ENCODE results near the gene MOK. TPM values are rescaled to one million over a fixed set of nuclear protein-coding genes. Genes with fewer than 3 reads are reported as not detected.
A peak's percentile ranks its signal among the peaks of the same experiment; 100 is the strongest.

Gene MOK
- total RNA-seq, 1 experiment from 2014 or later, result 2.0 TPM

GRCh38 chr14:102235275-102235897 lies 69.6 kb downstream of the MOK start (continued):
- TF ChIP-seq USF2 (CRISPR knock-in tag; IDR thresholded peaks at IDR 0.05), result peak; percentile 20; the same call in 1 of the 2 replicates
- no peak for TF ChIP-seq NFE2L1 (CRISPR knock-in tag; IDR thresholded peaks at IDR 0.05)
- TF ChIP-seq, protein P1, sequence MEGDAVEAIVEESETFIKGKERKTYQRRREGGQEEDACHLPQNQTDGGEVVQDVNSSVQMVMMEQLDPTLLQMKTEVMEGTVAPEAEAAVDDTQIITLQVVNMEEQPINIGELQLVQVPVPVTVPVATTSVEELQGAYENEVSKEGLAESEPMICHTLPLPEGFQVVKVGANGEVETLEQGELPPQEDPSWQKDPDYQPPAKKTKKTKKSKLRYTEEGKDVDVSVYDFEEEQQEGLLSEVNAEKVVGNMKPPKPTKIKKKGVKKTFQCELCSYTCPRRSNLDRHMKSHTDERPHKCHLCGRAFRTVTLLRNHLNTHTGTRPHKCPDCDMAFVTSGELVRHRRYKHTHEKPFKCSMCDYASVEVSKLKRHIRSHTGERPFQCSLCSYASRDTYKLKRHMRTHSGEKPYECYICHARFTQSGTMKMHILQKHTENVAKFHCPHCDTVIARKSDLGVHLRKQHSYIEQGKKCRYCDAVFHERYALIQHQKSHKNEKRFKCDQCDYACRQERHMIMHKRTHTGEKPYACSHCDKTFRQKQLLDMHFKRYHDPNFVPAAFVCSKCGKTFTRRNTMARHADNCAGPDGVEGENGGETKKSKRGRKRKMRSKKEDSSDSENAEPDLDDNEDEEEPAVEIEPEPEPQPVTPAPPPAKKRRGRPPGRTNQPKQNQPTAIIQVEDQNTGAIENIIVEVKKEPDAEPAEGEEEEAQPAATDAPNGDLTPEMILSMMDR (IDR thresholded peaks at IDR 0.05), result peak; percentile 80
- no peak for TF ChIP-seq NR1H2 (CRISPR knock-in tag; IDR thresholded peaks at IDR 0.05)

- no peaks in the 10 kb centered on the region for H3K4me1 Mint-ChIP-seq
- H3K36me3 Mint-ChIP-seq, result no peaks in the 10 kb centered on the region
- H3K4me3 Mint-ChIP-seq, result no peak overlapping the region
- ATAC-seq (peak; percentile 14), DNase-seq (ENCODE audit: low spot score) (no peak)
- ChIA-PET CTCF (interaction anchor here (3.7 kb wide), 1 partner anchor 79 kb away, joined by 18 read pairs; no protein-coding TSS in a partner anchor), POLR2A (no interaction called here)
- no peaks in the 10 kb centered on the region for H3K9me3 Mint-ChIP-seq
- TF ChIP-seq GABPB1 (CRISPR knock-in tag; IDR thresholded peaks at IDR 0.05) (no peak), SOX15 (CRISPR knock-in tag; IDR thresholded peaks at IDR 0.05) (no peak), ZNF138 (CRISPR knock-in tag; conservative IDR thresholded peaks at IDR 0.05) (no peak), NR1H2 (CRISPR knock-in tag; IDR thresholded peaks at IDR 0.05) (no peak), ZNF317 (CRISPR knock-in tag; IDR thresholded peaks at IDR 0.05; ENCODE audit: borderline replicate concordance, low read depth) (no peak), USF2 (CRISPR knock-in tag; IDR thresholded peaks at IDR 0.05) (no peak), TP53 (CRISPR knock-in tag; IDR thresholded peaks at IDR 0.05) (no peak), KAT7 (CRISPR knock-in tag; IDR thresholded peaks at IDR 0.05; ENCODE audit: borderline replicate concordance) (no peak), ZNF425 (CRISPR knock-in tag; conservative IDR thresholded peaks at IDR 0.05) (no peak), SP1 (CRISPR knock-in tag; conservative IDR thresholded peaks at IDR 0.05) (no peak), JAZF1 (CRISPR knock-in tag; IDR thresholded peaks at IDR 0.05) (no peak)
- TF ChIP-seq, protein P2, sequence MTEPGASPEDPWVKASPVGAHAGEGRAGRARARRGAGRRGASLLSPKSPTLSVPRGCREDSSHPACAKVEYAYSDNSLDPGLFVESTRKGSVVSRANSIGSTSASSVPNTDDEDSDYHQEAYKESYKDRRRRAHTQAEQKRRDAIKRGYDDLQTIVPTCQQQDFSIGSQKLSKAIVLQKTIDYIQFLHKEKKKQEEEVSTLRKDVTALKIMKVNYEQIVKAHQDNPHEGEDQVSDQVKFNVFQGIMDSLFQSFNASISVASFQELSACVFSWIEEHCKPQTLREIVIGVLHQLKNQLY (CRISPR knock-in tag; IDR thresholded peaks at IDR 0.05), result no peak
- TF ChIP-seq, protein P3, sequence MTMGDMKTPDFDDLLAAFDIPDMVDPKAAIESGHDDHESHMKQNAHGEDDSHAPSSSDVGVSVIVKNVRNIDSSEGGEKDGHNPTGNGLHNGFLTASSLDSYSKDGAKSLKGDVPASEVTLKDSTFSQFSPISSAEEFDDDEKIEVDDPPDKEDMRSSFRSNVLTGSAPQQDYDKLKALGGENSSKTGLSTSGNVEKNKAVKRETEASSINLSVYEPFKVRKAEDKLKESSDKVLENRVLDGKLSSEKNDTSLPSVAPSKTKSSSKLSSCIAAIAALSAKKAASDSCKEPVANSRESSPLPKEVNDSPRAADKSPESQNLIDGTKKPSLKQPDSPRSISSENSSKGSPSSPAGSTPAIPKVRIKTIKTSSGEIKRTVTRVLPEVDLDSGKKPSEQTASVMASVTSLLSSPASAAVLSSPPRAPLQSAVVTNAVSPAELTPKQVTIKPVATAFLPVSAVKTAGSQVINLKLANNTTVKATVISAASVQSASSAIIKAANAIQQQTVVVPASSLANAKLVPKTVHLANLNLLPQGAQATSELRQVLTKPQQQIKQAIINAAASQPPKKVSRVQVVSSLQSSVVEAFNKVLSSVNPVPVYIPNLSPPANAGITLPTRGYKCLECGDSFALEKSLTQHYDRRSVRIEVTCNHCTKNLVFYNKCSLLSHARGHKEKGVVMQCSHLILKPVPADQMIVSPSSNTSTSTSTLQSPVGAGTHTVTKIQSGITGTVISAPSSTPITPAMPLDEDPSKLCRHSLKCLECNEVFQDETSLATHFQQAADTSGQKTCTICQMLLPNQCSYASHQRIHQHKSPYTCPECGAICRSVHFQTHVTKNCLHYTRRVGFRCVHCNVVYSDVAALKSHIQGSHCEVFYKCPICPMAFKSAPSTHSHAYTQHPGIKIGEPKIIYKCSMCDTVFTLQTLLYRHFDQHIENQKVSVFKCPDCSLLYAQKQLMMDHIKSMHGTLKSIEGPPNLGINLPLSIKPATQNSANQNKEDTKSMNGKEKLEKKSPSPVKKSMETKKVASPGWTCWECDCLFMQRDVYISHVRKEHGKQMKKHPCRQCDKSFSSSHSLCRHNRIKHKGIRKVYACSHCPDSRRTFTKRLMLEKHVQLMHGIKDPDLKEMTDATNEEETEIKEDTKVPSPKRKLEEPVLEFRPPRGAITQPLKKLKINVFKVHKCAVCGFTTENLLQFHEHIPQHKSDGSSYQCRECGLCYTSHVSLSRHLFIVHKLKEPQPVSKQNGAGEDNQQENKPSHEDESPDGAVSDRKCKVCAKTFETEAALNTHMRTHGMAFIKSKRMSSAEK (CRISPR knock-in tag; IDR thresholded peaks at IDR 0.05; ENCODE audit: borderline replicate concordance), result no peak
- TF ChIP-seq, protein P4, sequence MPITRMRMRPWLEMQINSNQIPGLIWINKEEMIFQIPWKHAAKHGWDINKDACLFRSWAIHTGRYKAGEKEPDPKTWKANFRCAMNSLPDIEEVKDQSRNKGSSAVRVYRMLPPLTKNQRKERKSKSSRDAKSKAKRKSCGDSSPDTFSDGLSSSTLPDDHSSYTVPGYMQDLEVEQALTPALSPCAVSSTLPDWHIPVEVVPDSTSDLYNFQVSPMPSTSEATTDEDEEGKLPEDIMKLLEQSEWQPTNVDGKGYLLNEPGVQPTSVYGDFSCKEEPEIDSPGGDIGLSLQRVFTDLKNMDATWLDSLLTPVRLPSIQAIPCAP (CRISPR knock-in tag; IDR thresholded peaks at IDR 0.05), result no peak
- TF ChIP-seq, protein P5, sequence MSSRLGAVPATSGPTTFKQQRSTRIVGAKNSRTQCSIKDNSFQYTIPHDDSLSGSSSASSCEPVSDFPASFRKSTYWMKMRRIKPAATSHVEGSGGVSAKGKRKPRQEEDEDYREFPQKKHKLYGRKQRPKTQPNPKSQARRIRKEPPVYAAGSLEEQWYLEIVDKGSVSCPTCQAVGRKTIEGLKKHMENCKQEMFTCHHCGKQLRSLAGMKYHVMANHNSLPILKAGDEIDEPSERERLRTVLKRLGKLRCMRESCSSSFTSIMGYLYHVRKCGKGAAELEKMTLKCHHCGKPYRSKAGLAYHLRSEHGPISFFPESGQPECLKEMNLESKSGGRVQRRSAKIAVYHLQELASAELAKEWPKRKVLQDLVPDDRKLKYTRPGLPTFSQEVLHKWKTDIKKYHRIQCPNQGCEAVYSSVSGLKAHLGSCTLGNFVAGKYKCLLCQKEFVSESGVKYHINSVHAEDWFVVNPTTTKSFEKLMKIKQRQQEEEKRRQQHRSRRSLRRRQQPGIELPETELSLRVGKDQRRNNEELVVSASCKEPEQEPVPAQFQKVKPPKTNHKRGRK (CRISPR knock-in tag; IDR thresholded peaks at IDR 0.05; ENCODE audit: borderline replicate concordance), result no peak
- H3K27me3 Mint-ChIP-seq (ENCODE audit: low read depth), result no peaks in the 10 kb centered on the region
- no peak overlapping the region for H3K27ac Mint-ChIP-seq
Observed at GRCh38 chr14:102234331-102235264, 70.4 kb downstream of the MOK start.

Data from WTC11 (cell line).